Dermis blood vessel endothelial cell (primary cell): Measurements from ENCODE around the gene SP2. TPM values are rescaled to one million over a fixed set of nuclear protein-coding genes. Genes with fewer than 3 reads are reported as not detected.

Experiments used
- DNase-seq: peaks from one replicate; pipeline ENCODE4 v3.0.0; 2010
- total RNA-seq: library from RNA; depleted of rRNA; stranded (reverse); fragments of >200 nt; gene quantifications from 2 replicates; pipeline ENCODE4 v1.2.3, GENCODE V29; 2014

The SP2 gene
- total RNA-seq, 1 donor from 2014 or later = 1.7 TPM

DNA sequence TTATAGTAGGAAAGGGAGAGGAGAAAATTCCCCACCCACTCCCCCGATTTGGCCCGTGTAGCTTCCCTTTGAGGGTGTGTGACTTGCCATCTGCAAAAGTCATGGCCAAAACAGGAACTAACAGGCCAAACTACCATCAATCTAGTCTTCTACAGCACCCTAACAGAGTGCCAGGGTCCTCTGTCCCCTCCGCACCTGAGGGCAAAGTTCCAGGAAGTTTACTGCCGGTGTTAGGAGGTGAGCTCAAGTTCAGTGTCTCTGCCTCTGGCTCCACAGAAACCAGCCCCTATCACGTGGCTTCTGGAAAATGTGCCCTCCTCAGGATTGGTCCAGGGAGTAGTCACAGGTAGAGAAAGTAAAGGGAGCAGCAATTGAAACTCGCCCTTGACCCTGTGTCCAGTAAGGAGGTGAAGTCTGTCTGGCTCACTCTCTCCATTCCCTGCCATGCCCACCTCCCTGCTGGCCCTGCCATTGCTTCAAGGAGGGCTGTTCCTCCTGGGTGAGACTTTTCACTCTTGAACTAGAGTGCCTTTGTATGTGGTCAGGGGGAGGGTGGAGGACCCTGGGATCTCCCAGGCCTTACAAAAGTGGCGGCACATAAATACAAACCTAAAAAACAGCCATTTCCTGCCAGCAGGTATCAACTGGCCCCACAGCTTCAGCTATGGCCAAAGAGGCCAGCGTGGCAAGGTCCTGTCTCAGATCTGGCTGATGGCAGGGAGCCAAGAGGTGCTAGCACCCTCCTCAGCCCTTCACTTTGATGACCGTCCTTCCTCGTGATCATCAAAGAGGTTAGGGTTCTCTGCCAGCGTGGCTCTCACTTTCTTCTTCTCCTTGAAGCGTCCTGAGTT is 56.4 kb downstream of the SP2 start:
- no peak for DNase-seq

DNA sequence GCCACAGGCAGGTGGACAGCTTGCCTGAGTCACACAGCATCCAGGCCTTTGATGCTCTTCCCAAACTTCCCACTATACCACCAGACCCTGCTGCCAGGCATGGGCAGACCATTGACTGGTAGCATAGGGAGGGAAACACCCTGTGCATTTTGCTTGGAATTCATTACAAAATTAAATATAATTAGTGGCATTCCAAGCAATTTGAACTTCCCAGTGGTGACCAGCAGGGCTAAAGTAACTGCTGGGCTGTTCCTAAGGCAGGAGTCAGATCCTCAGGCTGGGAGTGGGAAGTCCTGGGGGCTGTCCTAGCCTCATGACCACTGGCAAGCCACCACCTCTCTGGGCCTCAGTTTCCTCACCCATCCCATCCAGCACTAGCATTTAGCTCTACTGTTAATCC is 57.9 kb downstream of the SP2 start:
- DNase-seq = no peak

- DNase-seq = no peak
Measured at GRCh38 chr17:47955497-47956461, 59.7 kb downstream of the SP2 start.

- no peak for DNase-seq
Measured at GRCh38 chr17:47956791-47957590, 61.0 kb downstream of the SP2 start.

- DNase-seq = no peak
Measured at GRCh38 chr17:47957591-47958490, 61.8 kb downstream of the SP2 start, which contains the start of gene PRR15L. TSS of gene PRR15L (minus strand) at chr17:47957883. CDS start at chr17:47953234, 4,649 bp downstream.

DNA sequence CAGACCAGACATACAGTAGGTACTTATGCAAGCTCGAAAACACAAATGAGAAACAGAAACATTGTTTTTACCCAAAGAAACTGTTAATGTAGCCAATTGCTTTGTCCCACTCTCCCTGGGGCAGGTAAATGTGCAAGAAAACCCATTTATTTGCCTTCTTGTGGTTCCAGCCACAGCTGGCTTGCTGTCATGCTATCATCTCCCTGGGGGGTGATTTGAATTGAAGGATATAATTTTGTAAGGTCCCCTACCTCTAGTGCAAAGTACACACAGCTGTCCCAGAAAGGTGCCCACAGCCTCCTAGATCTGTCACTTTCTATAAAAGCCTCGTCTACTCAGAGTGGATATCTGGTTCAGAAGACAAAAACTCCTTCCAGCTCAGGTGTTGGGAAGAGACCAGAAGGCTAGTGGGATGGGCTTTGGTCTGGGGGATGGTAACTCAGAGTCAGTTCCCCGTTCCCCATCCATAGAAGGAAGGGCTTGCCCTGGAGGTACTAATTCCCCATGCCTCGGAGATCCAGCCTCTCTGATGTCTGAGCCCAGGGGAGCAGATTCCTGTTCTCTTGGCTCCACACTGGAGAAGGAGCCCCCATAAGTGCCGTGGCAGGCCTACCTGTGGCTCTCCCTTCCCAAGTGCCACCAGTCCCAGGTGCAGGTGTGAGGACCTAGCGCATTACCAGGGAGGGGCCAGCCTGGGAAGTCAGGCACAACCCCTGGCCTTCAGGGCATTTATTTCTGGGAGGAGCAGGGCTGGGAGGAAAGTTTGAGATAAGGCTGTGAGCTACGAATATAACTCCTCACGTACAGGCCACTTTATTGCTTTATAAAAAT is 64.0 kb downstream of the SP2 start:
- no peak for DNase-seq

DNA sequence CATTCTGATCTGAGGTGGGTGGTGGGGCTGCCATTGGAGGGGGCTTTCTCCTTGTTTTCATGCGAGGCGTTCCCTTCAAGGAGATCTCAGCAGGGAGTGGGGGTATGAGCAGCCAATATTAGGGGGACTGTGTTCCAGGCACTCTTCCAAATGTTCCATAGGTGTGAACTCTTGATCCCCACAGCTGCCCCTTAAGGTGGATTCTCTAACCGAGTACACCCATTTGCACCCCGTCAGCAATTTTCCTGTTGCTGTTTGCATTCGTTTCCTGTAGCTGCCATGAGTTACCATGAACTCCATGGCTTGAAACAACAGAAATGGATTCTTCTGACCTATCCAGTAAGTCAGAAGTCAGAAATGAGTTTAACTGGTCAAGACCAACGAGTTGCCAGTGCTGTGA is 65.4 kb downstream of the SP2 start:
- DNase-seq = no peak

GRCh38 chr17:47962901-47963300 is 66.9 kb downstream of the SP2 start:
- DNase-seq = no peak

DNA sequence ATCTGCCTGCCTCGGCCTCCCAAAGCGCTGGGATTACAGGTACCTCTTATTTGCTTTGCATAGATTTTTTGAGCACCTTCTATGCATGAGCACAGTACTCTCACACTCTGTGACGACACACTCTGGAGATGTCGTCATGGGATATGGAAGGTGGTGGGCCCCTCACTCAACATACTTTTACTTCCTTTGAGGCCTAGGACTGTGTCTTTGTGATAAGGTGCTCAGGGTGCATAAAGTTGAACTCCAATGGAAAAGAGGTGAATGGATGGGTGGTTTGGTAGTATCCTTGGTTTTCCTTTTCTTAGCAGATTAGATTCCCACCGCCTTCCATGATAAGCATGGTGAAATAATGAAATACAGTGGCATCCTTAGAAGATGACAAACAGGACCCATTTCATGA is 68.8 kb downstream of the SP2 start:
- DNase-seq = no peak

GRCh38 chr17:47966079-47966519 is 70.1 kb downstream of the SP2 start:
- no peak for DNase-seq

GRCh38 chr17:47967607-47968252 is 71.7 kb downstream of the SP2 start:
- DNase-seq = no peak

DNA sequence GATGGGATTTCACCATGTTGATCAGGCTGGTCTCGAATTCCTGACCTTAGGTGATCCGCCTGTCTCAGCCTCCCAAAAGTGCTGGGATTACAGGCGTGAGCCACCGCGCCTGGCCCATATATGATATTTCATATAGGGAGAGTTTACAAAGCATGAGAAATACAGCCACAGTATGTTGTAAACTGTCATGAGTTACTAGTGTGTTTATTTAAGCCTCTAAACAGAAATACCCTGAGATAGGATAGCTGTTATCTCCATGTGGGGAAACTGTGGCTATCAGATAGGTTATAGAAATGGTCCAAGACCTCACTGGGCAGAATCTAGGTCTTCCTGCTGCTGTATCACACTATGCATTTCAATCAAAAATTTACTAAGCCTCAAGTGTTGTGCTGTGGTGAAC is 72.8 kb downstream of the SP2 start:
- DNase-seq = no peak

DNA sequence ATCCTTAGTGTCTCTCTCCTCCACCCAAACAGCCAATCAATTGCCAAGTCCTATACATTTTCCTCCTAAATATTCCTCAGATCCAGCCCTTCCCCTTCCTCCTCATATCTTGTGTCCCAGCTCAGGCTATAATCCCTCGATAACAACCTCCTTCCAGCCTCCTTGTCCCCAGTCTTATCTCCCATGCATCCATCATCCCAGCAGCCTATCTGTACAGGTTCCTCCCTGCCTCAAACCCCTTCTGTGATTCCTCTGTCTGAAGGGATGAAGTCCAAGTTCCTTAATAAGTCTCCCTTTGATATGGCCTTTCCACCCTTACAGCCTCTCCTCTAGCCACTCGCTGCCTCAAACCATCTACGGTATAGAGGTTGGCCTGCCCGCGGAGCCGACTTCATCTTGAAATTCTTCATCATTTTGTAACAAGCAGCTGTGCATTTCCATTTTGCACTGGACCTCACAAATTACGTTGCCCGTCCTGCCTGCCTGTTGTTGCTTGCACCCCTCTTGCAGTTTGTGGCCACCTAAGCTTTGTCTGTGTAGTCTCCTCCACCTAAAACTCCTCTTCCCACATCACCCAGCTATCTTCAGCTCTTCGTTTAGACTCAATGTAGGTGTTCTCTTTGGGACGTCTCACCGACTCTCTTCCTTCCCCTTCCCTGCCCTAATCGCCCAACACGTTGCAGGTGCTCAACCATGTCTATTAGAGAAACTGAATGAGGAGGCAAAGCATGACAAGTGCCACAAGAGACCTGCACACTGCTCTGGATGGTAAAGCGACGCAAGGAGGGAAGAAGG is 74.1 kb downstream of the SP2 start:
- DNase-seq = no peak

DNA sequence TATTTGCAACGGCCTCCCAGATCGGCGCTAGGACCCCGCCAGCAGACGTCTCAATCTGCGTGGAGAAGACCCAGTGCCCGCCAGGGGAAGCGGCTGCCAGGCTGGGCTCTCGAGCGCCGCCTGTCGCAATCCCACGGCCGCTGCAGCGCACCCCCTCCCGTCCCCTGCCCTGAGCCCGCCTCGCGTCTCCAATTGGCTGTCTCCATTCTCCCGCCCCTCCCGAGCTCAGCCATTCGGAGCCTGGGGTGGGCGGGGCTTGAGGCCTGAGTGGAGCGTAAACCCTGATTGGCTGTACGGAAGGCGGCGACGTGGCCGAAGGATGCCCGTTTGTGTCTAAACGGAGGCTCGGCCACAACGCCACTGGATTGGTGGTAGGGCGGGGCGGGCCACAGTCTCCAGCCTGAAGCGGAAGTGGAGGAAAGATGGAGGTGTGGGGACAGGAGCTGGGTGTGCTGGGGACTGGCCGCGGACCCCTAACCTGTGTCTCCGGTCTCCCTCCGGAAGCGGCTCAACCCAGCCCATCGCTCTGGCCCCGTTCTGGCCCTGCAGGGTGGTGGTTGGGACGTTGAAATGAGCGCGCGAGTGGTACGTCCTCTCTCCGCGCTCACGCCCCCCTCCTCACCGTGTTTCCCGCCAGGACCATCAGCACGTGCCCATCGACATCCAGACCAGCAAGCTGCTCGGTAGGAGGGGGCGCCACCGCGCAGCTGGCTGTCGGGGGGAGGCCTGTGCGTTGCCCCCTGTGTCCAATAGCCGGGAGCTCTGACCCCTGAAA is 74.9 kb downstream of the SP2 start, which contains the start of gene CDK5RAP3:
CDK5RAP3 (plus strand) TSS at position 389 of the 775 bp plus-strand sequence; CDS start at position 423, 34 bp downstream.
- peak; percentile 100 for DNase-seq

GRCh38 chr17:47973541-47973940 is 77.5 kb downstream of the SP2 start:
- DNase-seq = no peak

GRCh38 chr17:47975189-47975822 is 79.3 kb downstream of the SP2 start:
- no peak for DNase-seq

DNA sequence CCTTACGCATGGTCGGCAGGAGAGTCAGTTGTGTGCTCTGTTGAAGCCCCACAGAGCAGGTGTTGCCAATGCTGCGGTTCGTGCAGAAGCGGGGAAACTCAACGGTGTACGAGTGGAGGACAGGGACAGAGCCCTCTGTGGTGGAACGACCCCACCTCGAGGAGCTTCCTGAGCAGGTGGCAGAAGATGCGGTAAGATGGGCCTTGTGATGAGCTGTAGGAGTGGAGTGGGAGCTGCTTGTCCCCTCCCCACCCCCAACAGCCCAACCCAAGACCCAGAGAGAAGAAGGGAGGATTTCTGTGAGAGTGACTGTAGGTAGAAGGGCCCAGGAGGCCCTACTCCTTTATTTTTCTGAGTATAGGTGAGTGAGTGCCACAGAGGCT is 79.8 kb downstream of the SP2 start:
- no peak for DNase-seq

DNA sequence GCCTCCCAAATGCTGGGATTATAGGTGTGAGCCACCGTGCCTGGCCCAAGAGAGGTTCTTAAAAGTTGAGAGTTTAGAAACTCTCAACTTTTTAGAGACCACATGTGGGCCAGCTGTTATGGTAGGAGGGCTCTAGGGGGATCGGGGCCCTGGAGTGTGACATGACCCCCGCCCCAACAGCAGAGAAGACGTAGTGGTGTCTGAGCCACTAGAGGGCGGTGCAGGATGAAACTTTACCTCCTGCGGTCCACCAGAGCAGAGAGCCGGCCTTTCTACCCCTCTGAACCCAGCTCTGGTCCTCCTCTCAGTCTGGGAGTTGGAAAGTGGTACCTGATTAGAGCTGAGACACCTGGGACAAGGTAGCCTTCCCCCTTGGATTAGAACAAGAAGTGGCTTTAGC is 82.3 kb downstream of the SP2 start:
- DNase-seq = peak; percentile 81
